Measurements from ENCODE around the gene TUSC2. TPM values are rescaled to one million over a fixed set of nuclear protein-coding genes. Genes with fewer than 3 reads are reported as not detected.

Gene TUSC2
- polyA plus RNA-seq, 1 of the 3 experiments (the other 2 are of a cell fraction) = 58.7 TPM

DNA sequence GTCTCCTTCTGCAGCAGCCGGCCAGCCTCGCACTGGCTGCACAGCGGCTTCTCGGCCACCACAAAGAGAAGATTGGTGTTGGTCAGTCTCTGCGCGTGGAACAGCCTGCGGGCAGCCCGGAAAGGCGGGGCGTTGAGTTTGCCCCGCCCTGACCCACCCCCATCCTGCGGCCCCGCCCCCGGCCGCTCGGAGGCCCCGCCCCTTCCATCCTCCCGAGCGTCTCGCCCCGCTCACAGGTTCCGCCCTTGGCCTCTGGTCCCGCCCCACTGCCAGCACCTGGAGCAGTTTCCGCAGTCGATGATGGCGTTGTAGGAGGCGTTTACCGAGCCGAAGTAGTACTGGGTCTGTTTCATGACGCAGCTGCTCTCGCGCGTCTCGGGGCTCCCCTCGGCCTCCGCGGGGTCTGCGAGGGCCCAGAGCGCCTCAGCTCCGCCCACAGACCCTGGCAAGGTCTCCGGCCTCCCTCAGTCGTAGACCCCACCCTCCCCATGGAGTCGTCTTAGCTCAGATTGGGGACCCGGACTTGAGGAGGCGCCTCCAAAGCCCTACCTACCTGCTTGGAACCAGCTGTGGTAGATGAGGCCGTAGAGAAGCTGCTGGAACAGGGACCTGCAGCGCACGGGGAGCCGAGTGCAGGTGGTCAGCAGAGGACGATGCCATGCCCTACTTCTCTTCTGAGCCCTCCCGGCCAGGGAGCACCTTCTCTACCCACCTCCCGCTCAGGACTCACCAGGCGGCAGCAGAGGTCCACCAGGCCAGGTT, 37.2 kb upstream of the TUSC2 start (continued):
- TF ChIP-seq, protein P1, sequence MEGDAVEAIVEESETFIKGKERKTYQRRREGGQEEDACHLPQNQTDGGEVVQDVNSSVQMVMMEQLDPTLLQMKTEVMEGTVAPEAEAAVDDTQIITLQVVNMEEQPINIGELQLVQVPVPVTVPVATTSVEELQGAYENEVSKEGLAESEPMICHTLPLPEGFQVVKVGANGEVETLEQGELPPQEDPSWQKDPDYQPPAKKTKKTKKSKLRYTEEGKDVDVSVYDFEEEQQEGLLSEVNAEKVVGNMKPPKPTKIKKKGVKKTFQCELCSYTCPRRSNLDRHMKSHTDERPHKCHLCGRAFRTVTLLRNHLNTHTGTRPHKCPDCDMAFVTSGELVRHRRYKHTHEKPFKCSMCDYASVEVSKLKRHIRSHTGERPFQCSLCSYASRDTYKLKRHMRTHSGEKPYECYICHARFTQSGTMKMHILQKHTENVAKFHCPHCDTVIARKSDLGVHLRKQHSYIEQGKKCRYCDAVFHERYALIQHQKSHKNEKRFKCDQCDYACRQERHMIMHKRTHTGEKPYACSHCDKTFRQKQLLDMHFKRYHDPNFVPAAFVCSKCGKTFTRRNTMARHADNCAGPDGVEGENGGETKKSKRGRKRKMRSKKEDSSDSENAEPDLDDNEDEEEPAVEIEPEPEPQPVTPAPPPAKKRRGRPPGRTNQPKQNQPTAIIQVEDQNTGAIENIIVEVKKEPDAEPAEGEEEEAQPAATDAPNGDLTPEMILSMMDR (IDR thresholded peaks at IDR 0.05) = no peak
- TF ChIP-seq EZH2phosphoT487 (IDR thresholded peaks at IDR 0.05; ENCODE audit: borderline replicate concordance, low read depth) (no peak), YY1 (IDR thresholded peaks at IDR 0.05; ENCODE audit: low read depth) (no peak), FOXM1 (IDR thresholded peaks at IDR 0.05; ENCODE audit: low read depth) (no peak), RCOR1 (IDR thresholded peaks at IDR 0.05; ENCODE audit: low read length) (no peak), EP300 (IDR thresholded peaks at IDR 0.05; ENCODE audit: borderline replicate concordance in 1 of 2, low read depth in 1 of 2, low read length in 1 of 2) (no peak), MEF2A (IDR thresholded peaks at IDR 0.05; ENCODE audit: borderline replicate concordance, low read depth) (no peak)
- TF ChIP-seq, protein P2, sequence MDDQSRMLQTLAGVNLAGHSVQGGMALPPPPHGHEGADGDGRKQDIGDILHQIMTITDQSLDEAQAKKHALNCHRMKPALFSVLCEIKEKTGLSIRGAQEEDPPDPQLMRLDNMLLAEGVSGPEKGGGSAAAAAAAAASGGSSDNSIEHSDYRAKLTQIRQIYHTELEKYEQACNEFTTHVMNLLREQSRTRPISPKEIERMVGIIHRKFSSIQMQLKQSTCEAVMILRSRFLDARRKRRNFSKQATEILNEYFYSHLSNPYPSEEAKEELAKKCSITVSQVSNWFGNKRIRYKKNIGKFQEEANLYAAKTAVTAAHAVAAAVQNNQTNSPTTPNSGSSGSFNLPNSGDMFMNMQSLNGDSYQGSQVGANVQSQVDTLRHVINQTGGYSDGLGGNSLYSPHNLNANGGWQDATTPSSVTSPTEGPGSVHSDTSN (IDR thresholded peaks at IDR 0.05) = no peak

DNA sequence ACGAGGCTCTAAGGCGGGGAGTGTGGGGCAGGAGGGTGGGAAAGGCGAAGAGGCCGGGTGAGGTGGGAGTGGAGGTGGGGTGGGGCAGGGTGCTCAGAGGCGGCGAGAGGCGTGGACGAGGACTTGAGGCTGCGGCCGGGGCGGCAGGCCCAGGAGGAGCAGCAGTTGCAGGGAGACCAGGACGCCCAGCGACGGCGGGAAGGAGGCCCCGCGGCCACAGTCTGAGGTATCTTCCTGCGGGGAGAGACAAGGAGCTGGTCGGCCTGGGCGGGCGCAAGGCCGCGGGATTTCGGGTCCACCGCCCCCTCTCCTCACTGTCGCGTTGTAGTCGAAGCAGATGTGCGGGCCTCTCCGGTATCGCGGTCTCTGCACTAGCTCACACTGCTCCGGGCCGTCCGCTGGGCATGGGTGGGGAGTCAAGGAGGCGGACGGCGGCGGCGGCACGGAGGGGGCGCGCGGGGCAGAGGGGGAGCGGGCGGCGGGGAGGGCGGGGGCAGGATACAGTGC, 36.6 kb upstream of the TUSC2 start:
- Histone ChIP-seq H3K27ac (ENCODE audit: low read depth in 2 of 2, low read length in 1 of 2) (no peak overlapping the region; a peak in 1 of 4 replicates), H2AFZ (ENCODE audit: low read depth) (no peak overlapping the region), H3K4me2 (no peak overlapping the region), H3K9ac (no peak overlapping the region), H3K9me3 (no peaks in the 10 kb centered on the region), H3F3A (replicated peaks; ENCODE audit: insufficient read depth) (no peaks in the 10 kb centered on the region), H3K4me1 (ENCODE audit: control insufficient read depth in 1 of 2, insufficient read depth in 2 of 2, low read depth in 1 of 2, low read length in 1 of 2) (peaks cover 0 to 35% of the 10 kb centered on the region in 2 experiments; a peak in 1 of 4 replicates), H4K20me1 (ENCODE audit: insufficient read depth) (no peaks in the 10 kb centered on the region), H3K9me2 (no peaks in the 10 kb centered on the region), H3K79me2 (ENCODE audit: insufficient read depth) (no peaks in the 10 kb centered on the region), H3K36me3 (replicated peaks in 1 of 2; ENCODE audit: control insufficient read depth in 1 of 2, insufficient read depth in 2 of 2, low read length in 1 of 2) (no peaks in the 10 kb centered on the region), H3K27me3 (ENCODE audit: insufficient read depth) (no peaks in the 10 kb centered on the region), H3K4me3 (ENCODE audit: low read depth in 2 of 2, low read length in 1 of 2) (no peak overlapping the region)
- POLR2A ChIA-PET = no interaction called here
- WGBS (ENCODE audit: low lambda C conversion rate) = 91% methylated on average over 43 of the region's 48 CpGs
- no peak for DNase-seq
- CTCF ChIA-PET = interaction anchor here (0.9 to 1.4 kb wide), 2 partner anchors 72 to 178 kb away, joined by 3 to 4 read pairs; no protein-coding TSS in a partner anchor
- TF ChIP-seq, protein P3, sequence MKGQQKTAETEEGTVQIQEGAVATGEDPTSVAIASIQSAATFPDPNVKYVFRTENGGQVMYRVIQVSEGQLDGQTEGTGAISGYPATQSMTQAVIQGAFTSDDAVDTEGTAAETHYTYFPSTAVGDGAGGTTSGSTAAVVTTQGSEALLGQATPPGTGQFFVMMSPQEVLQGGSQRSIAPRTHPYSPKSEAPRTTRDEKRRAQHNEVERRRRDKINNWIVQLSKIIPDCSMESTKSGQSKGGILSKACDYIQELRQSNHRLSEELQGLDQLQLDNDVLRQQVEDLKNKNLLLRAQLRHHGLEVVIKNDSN (IDR thresholded peaks at IDR 0.05; ENCODE audit: borderline replicate concordance, low read depth) = no peak
- TF ChIP-seq, protein P4, sequence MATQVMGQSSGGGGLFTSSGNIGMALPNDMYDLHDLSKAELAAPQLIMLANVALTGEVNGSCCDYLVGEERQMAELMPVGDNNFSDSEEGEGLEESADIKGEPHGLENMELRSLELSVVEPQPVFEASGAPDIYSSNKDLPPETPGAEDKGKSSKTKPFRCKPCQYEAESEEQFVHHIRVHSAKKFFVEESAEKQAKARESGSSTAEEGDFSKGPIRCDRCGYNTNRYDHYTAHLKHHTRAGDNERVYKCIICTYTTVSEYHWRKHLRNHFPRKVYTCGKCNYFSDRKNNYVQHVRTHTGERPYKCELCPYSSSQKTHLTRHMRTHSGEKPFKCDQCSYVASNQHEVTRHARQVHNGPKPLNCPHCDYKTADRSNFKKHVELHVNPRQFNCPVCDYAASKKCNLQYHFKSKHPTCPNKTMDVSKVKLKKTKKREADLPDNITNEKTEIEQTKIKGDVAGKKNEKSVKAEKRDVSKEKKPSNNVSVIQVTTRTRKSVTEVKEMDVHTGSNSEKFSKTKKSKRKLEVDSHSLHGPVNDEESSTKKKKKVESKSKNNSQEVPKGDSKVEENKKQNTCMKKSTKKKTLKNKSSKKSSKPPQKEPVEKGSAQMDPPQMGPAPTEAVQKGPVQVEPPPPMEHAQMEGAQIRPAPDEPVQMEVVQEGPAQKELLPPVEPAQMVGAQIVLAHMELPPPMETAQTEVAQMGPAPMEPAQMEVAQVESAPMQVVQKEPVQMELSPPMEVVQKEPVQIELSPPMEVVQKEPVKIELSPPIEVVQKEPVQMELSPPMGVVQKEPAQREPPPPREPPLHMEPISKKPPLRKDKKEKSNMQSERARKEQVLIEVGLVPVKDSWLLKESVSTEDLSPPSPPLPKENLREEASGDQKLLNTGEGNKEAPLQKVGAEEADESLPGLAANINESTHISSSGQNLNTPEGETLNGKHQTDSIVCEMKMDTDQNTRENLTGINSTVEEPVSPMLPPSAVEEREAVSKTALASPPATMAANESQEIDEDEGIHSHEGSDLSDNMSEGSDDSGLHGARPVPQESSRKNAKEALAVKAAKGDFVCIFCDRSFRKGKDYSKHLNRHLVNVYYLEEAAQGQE (IDR thresholded peaks at IDR 0.05; ENCODE audit: low read depth, low read length) = no peak
- TF ChIP-seq SMC3 (IDR thresholded peaks at IDR 0.05; ENCODE audit: low read depth, low read length) (no peak), TEAD4 (IDR thresholded peaks at IDR 0.05; ENCODE audit: borderline replicate concordance, insufficient read depth) (no peak), RFX5 (IDR thresholded peaks at IDR 0.05; ENCODE audit: low read length) (no peak), POLR2AphosphoS5 (IDR thresholded peaks at IDR 0.05; ENCODE audit: low read depth, low read length) (no peak), EZH2phosphoT487 (IDR thresholded peaks at IDR 0.05; ENCODE audit: borderline replicate concordance, low read depth) (no peak), EP300 (IDR thresholded peaks at IDR 0.05; ENCODE audit: borderline replicate concordance in 1 of 2, low read depth in 1 of 2, low read length in 1 of 2) (no peak), FOSL2 (IDR thresholded peaks at IDR 0.05; ENCODE audit: borderline replicate concordance, low read depth) (no peak), MXI1 (IDR thresholded peaks at IDR 0.05; ENCODE audit: low read depth, low read length) (no peak), RCOR1 (IDR thresholded peaks at IDR 0.05; ENCODE audit: low read length) (no peak)
- TF ChIP-seq, protein P5, sequence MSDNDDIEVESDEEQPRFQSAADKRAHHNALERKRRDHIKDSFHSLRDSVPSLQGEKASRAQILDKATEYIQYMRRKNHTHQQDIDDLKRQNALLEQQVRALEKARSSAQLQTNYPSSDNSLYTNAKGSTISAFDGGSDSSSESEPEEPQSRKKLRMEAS (IDR thresholded peaks at IDR 0.05; ENCODE audit: low read depth) = no peak
- TF ChIP-seq, protein P6, sequence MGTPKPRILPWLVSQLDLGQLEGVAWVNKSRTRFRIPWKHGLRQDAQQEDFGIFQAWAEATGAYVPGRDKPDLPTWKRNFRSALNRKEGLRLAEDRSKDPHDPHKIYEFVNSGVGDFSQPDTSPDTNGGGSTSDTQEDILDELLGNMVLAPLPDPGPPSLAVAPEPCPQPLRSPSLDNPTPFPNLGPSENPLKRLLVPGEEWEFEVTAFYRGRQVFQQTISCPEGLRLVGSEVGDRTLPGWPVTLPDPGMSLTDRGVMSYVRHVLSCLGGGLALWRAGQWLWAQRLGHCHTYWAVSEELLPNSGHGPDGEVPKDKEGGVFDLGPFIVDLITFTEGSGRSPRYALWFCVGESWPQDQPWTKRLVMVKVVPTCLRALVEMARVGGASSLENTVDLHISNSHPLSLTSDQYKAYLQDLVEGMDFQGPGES (IDR thresholded peaks at IDR 0.05; ENCODE audit: low read depth, low read length) = no peak
- TF ChIP-seq, protein P2 (IDR thresholded peaks at IDR 0.05) = no peak
